Thymus (tissue), 11 donors: ENCODE measurements around the gene M1AP. TPM values are rescaled to one million over a fixed set of nuclear protein-coding genes. Genes with fewer than 3 reads are reported as not detected.

Experiments
- DNase-seq, 9 donors: peaks; one replicate each; pipeline ENCODE4 v3.0.0-alpha.2; 2013; ENCODE audit warnings: low spot score in 9 of 9, low read depth in 6 of 9, missing footprints in 1 of 9
- H3K27ac ChIP-seq, 2 donors: one replicate each; pipeline ENCODE4 v1.5.1; 2013; ENCODE audit warnings: control low read depth in 1 of 2, low read depth in 1 of 2, low read length in 1 of 2, mild to moderate bottlenecking in 1 of 2, moderate library complexity in 1 of 2
- H3K27me3 ChIP-seq, 2 donors: one replicate each; pipeline ENCODE4 v1.5.1; 2013; ENCODE audit warnings: low read length in 1 of 2; ENCODE audit not compliant: control insufficient read depth in 2 of 2, insufficient read depth in 1 of 2
- H3K36me3 ChIP-seq, 2 donors: one replicate each; pipeline ENCODE4 v1.5.1; 2013; ENCODE audit warnings: low read length in 1 of 2, mild to moderate bottlenecking in 1 of 2, moderate library complexity in 1 of 2; ENCODE audit not compliant: control insufficient read depth in 2 of 2, insufficient read depth in 2 of 2
- H3K4me1 ChIP-seq, 2 donors: one replicate each; pipeline ENCODE4 v1.5.1; 2013; ENCODE audit warnings: low read length in 2 of 2; ENCODE audit not compliant: control insufficient read depth in 2 of 2, insufficient read depth in 2 of 2
- H3K4me3 ChIP-seq, 2 donors: one replicate each; pipeline ENCODE4 v1.5.1; 2013; ENCODE audit warnings: low read length in 2 of 2, control low read depth in 1 of 2, mild to moderate bottlenecking in 1 of 2
- H3K9me3 ChIP-seq, 2 donors: one replicate each; pipeline ENCODE4 v1.5.1; 2013; ENCODE audit warnings: low read length in 1 of 2, mild to moderate bottlenecking in 1 of 2; ENCODE audit not compliant: control insufficient read depth in 2 of 2, insufficient read depth in 1 of 2
- WGBS: extraction: QIAGEN DNeasy Blood & Tissue Kit; methylation state at CpG from one replicate; pipeline ENCODE4 v1.1.7; 2013; 5-methylcytosine and 5-hydroxymethylcytosine counted together
- polyA plus RNA-seq: library from polyadenylated mRNA; stranded (reverse); fragments of 200-250 nt; gene quantifications from one replicate; pipeline ENCODE4 v1.2.3, GENCODE V29; 2013
- total RNA-seq: library from RNA; stranded (reverse); fragments of 120-200 nt; gene quantifications from one replicate; pipeline ENCODE4 v1.2.4, GENCODE V29; 2013
- donor health status: healthy.

M1AP gene
- total and polyA plus RNA-seq, 2 donors, result 0.55 to 0.94 TPM

GRCh38 chr2:74688881-74689280, 40.8 kb upstream of the M1AP start:
- Histone ChIP-seq H3K36me3 (no peaks in the 10 kb centered on the region), H3K4me3 (no peak overlapping the region), H3K4me1 (no peaks in the 10 kb centered on the region), H3K9me3 (no peaks in the 10 kb centered on the region), H3K27me3 (no peaks in the 10 kb centered on the region), H3K27ac (no peak overlapping the region)
- DNase-seq, result no peak
- WGBS, result 98% methylated on average over 1 of the region's 1 CpG

GRCh38 chr2:74685408-74685807, 37.3 kb upstream of the M1AP start:
- H3K4me1 ChIP-seq, result peaks cover 0 to 4% of the 10 kb centered on the region in 2 donors
- DNase-seq, result no peak
- H3K4me3 ChIP-seq, result no peak overlapping the region
- no peaks in the 10 kb centered on the region for H3K9me3 ChIP-seq
- WGBS, result 83% methylated on average over 3 of the region's 3 CpGs
- H3K36me3 ChIP-seq, result no peaks in the 10 kb centered on the region
- no peak overlapping the region for H3K27ac ChIP-seq
- no peaks in the 10 kb centered on the region for H3K27me3 ChIP-seq

- DNase-seq, result no peak
- no peak overlapping the region for H3K27ac ChIP-seq
- no peaks in the 10 kb centered on the region for H3K9me3 ChIP-seq
- no peaks in the 10 kb centered on the region for H3K27me3 ChIP-seq
- peaks cover 0 to 4% of the 10 kb centered on the region in 2 donors for H3K36me3 ChIP-seq
- H3K4me1 ChIP-seq, result peaks cover 0 to 4% of the 10 kb centered on the region in 2 donors
- H3K4me3 ChIP-seq, result no peak overlapping the region
Measured at GRCh38 chr2:74682501-74682900, 34.4 kb upstream of the M1AP start.

GRCh38 chr2:74679615-74680014, 31.5 kb upstream of the M1AP start:
- DNase-seq, result no peak
- Histone ChIP-seq H3K36me3 (peaks cover 0 to 4% of the 10 kb centered on the region in 2 donors), H3K4me3 (no peak overlapping the region), H3K27ac (no peak overlapping the region), H3K27me3 (no peaks in the 10 kb centered on the region), H3K9me3 (no peaks in the 10 kb centered on the region), H3K4me1 (peaks cover 0 to 4% of the 10 kb centered on the region in 2 donors)
- WGBS, result 98% methylated on average over 15 of the region's 15 CpGs

- H3K27me3 ChIP-seq, result no peaks in the 10 kb centered on the region
- WGBS, result 97% methylated on average over 4 of the region's 4 CpGs
- no peak overlapping the region for H3K27ac ChIP-seq
- no peak overlapping the region for H3K4me3 ChIP-seq
- H3K4me1 ChIP-seq, result no peaks in the 10 kb centered on the region
- peaks cover 0 to 4% of the 10 kb centered on the region in 2 donors for H3K36me3 ChIP-seq
- no peaks in the 10 kb centered on the region for H3K9me3 ChIP-seq
- no peak for DNase-seq
Measured at GRCh38 chr2:74676331-74676730, 28.2 kb upstream of the M1AP start.

- no peak overlapping the region for H3K27ac ChIP-seq
- H3K36me3 ChIP-seq, result peaks cover 0 to 4% of the 10 kb centered on the region in 2 donors
- H3K9me3 ChIP-seq, result no peaks in the 10 kb centered on the region
- H3K27me3 ChIP-seq, result no peaks in the 10 kb centered on the region
- DNase-seq, result no peak
- H3K4me3 ChIP-seq, result no peak overlapping the region
- no peaks in the 10 kb centered on the region for H3K4me1 ChIP-seq
- 97% methylated on average over 6 of the region's 6 CpGs for WGBS
Measured at GRCh38 chr2:74675090-74675489, 27.0 kb upstream of the M1AP start.

- Histone ChIP-seq H3K4me1 (no peaks in the 10 kb centered on the region), H3K27ac (no peak overlapping the region), H3K4me3 (no peak overlapping the region), H3K27me3 (no peaks in the 10 kb centered on the region), H3K9me3 (no peaks in the 10 kb centered on the region), H3K36me3 (no peaks in the 10 kb centered on the region)
- DNase-seq, result no peak
- WGBS, result 95% methylated on average over 7 of the region's 7 CpGs
Measured at GRCh38 chr2:74673826-74674528, 25.8 kb upstream of the M1AP start.

- H3K4me3 ChIP-seq, result no peak overlapping the region
- DNase-seq, result no peak
- no peaks in the 10 kb centered on the region for H3K4me1 ChIP-seq
- H3K27ac ChIP-seq, result no peak overlapping the region
- H3K36me3 ChIP-seq, result no peaks in the 10 kb centered on the region
- H3K27me3 ChIP-seq, result no peaks in the 10 kb centered on the region
- H3K9me3 ChIP-seq, result no peaks in the 10 kb centered on the region
Measured at GRCh38 chr2:74671479-74671878, 23.3 kb upstream of the M1AP start.

- Histone ChIP-seq H3K27ac (no peak overlapping the region), H3K4me3 (no peak overlapping the region), H3K4me1 (no peaks in the 10 kb centered on the region), H3K27me3 (no peaks in the 10 kb centered on the region), H3K9me3 (no peaks in the 10 kb centered on the region), H3K36me3 (no peaks in the 10 kb centered on the region)
- no peak for DNase-seq
- 97% methylated on average over 7 of the region's 7 CpGs for WGBS
Measured at GRCh38 chr2:74670263-74670662, 22.1 kb upstream of the M1AP start.
